BLaER1 (cell line): Measurements from ENCODE around the gene ZDHHC20.
"Not testable (repeated sequence)": the region's sequence is repeated elsewhere in the genome, so short reads cannot be mapped to it uniquely, and the experiment has no call there.

Experiments
- H3K27ac ChIP-seq: shearing (Covaris generic); formaldehyde crosslinking; 2 replicates; pipeline ENCODE4 v1.8.1; 2022
- H3K27me3 ChIP-seq: shearing (Covaris generic); formaldehyde crosslinking; 2 replicates; pipeline ENCODE4 v1.8.1; 2022
- H3K36me3 ChIP-seq: shearing (Covaris generic); formaldehyde crosslinking; 2 replicates; pipeline ENCODE4 v1.8.1; 2022
- H3K4me1 ChIP-seq: shearing (Covaris generic); formaldehyde crosslinking; 2 replicates; pipeline ENCODE4 v1.8.1; 2022
- H3K4me2 ChIP-seq: shearing (Covaris generic); formaldehyde crosslinking; 2 replicates; pipeline ENCODE4 v1.8.1; 2022
- H3K4me3 ChIP-seq: shearing (Covaris generic); formaldehyde crosslinking; 2 replicates; pipeline ENCODE4 v1.8.1; 2022
- H3K9ac ChIP-seq: shearing (Covaris generic); formaldehyde crosslinking; 2 replicates; pipeline ENCODE4 v1.8.1; 2022
- H3K9me3 ChIP-seq: shearing (Covaris generic); formaldehyde crosslinking; 2 replicates; pipeline ENCODE4 v1.8.1; 2022
- H4K20me1 ChIP-seq: shearing (Covaris generic); formaldehyde crosslinking; 2 replicates; pipeline ENCODE4 v1.8.1; 2022
- Cebpa-rat ChIP-seq: shearing (Covaris generic); IDR thresholded peaks from 2 replicates; pipeline ENCODE4 v1.8.1; 2022

Gene ZDHHC20

GRCh38 chr13:21405309-21405708 is 53.8 kb downstream of the ZDHHC20 start:
- no peak overlapping the region for H3K4me2 ChIP-seq
- H3K9me3 ChIP-seq: peaks cover 42% of the 10 kb centered on the region
- peaks cover 64% of the 10 kb centered on the region for H3K36me3 ChIP-seq
- H3K27ac ChIP-seq: no peak overlapping the region
- no peak overlapping the region for H3K4me3 ChIP-seq
- no peaks in the 10 kb centered on the region for H3K27me3 ChIP-seq
- H3K9ac ChIP-seq: no peak overlapping the region
- no peaks in the 10 kb centered on the region for H3K4me1 ChIP-seq
- no peaks in the 10 kb centered on the region for H4K20me1 ChIP-seq
- no peak for TF ChIP-seq Cebpa-rat

GRCh38 chr13:21402586-21403307 is 56.4 kb downstream of the ZDHHC20 start:
- no peak overlapping the region for H3K9ac ChIP-seq
- no peaks in the 10 kb centered on the region for H3K27me3 ChIP-seq
- H3K36me3 ChIP-seq: peaks cover 59% of the 10 kb centered on the region
- H3K4me1 ChIP-seq: no peaks in the 10 kb centered on the region
- H4K20me1 ChIP-seq: no peaks in the 10 kb centered on the region
- TF ChIP-seq Cebpa-rat: no peak
- no peak overlapping the region for H3K4me3 ChIP-seq
- H3K27ac ChIP-seq: no peak overlapping the region
- no peak overlapping the region for H3K4me2 ChIP-seq
- peaks cover 17% of the 10 kb centered on the region for H3K9me3 ChIP-seq

GRCh38 chr13:21399741-21400140 is 59.4 kb downstream of the ZDHHC20 start:
- Histone ChIP-seq H3K4me2 (no peak overlapping the region), H3K9ac (no peak overlapping the region), H3K4me3 (no peak overlapping the region), H4K20me1 (no peaks in the 10 kb centered on the region), H3K27me3 (no peaks in the 10 kb centered on the region), H3K4me1 (peaks cover 18% of the 10 kb centered on the region), H3K27ac (no peak overlapping the region), H3K36me3 (peaks cover 71% of the 10 kb centered on the region), H3K9me3 (no peaks in the 10 kb centered on the region)
- no peak for TF ChIP-seq Cebpa-rat

- Histone ChIP-seq H3K4me3 (no peak overlapping the region), H3K9me3 (no peaks in the 10 kb centered on the region), H3K4me2 (peak overlapping the region; percentile 35), H3K27me3 (no peaks in the 10 kb centered on the region), H4K20me1 (no peaks in the 10 kb centered on the region), H3K27ac (no peak overlapping the region), H3K4me1 (peaks cover 18% of the 10 kb centered on the region), H3K36me3 (peaks cover 70% of the 10 kb centered on the region), H3K9ac (no peak overlapping the region)
- TF ChIP-seq Cebpa-rat: no peak
Measured at GRCh38 chr13:21395953-21396352, 63.1 kb downstream of the ZDHHC20 start.

GRCh38 chr13:21389124-21389523 is 70.0 kb downstream of the ZDHHC20 start:
- Histone ChIP-seq H3K9ac (no peak overlapping the region), H3K4me3 (no peak overlapping the region), H4K20me1 (no peaks in the 10 kb centered on the region), H3K4me2 (no peak overlapping the region), H3K27ac (no peak overlapping the region), H3K27me3 (no peaks in the 10 kb centered on the region), H3K4me1 (no peaks in the 10 kb centered on the region), H3K9me3 (peaks cover 10% of the 10 kb centered on the region), H3K36me3 (peaks cover 79% of the 10 kb centered on the region)
- TF ChIP-seq Cebpa-rat: no peak

- no peak overlapping the region for H3K9ac ChIP-seq
- no peak overlapping the region for H3K4me3 ChIP-seq
- no peak for TF ChIP-seq Cebpa-rat
- H3K4me1 ChIP-seq: no peaks in the 10 kb centered on the region
- no peak overlapping the region for H3K4me2 ChIP-seq
- peaks cover 10% of the 10 kb centered on the region for H3K9me3 ChIP-seq
- H4K20me1 ChIP-seq: no peaks in the 10 kb centered on the region
- H3K27me3 ChIP-seq: no peaks in the 10 kb centered on the region
- no peak overlapping the region for H3K27ac ChIP-seq
- H3K36me3 ChIP-seq: peaks cover 88% of the 10 kb centered on the region
Measured at GRCh38 chr13:21385710-21386109, 73.4 kb downstream of the ZDHHC20 start.

- peaks cover 11% of the 10 kb centered on the region for H3K9me3 ChIP-seq
- H3K36me3 ChIP-seq: peaks cover 87% of the 10 kb centered on the region
- TF ChIP-seq Cebpa-rat: no peak
Measured at GRCh38 chr13:21383090-21383489, 76.0 kb downstream of the ZDHHC20 start.

GRCh38 chr13:21376998-21377985 is 81.8 kb downstream of the ZDHHC20 start:
- H3K27me3 ChIP-seq, H3K9ac ChIP-seq, H3K4me3 ChIP-seq, H3K27ac ChIP-seq, H3K4me2 ChIP-seq, H4K20me1 ChIP-seq, H3K4me1 ChIP-seq: not testable (repeated sequence)
- peaks cover 70% of the 10 kb centered on the region for H3K36me3 ChIP-seq
- H3K9me3 ChIP-seq: peaks cover 10% of the 10 kb centered on the region

More at GRCh38 chr13:21383090-21383489, 76.0 kb downstream of the ZDHHC20 start:
- Histone ChIP-seq H3K4me2 (no peak overlapping the region), H3K4me3 (no peak overlapping the region), H4K20me1 (no peaks in the 10 kb centered on the region), H3K4me1 (no peaks in the 10 kb centered on the region), H3K27ac (no peak overlapping the region), H3K27me3 (no peaks in the 10 kb centered on the region), H3K9ac (no peak overlapping the region)

- H3K9me3 ChIP-seq: peaks cover 3% of the 10 kb centered on the region
- peaks cover 34% of the 10 kb centered on the region for H3K36me3 ChIP-seq
- no peak overlapping the region for H3K4me2 ChIP-seq
- no peak overlapping the region for H3K27ac ChIP-seq
- no peaks in the 10 kb centered on the region for H4K20me1 ChIP-seq
- H3K9ac ChIP-seq: no peak overlapping the region
- H3K27me3 ChIP-seq: no peaks in the 10 kb centered on the region
- TF ChIP-seq Cebpa-rat: no peak
- H3K4me1 ChIP-seq: no peaks in the 10 kb centered on the region
- no peak overlapping the region for H3K4me3 ChIP-seq
Measured at GRCh38 chr13:21372530-21372929, 86.6 kb downstream of the ZDHHC20 start.

- Histone ChIP-seq H3K36me3 (peaks cover 25% of the 10 kb centered on the region), H3K27ac (no peak overlapping the region), H3K9ac (no peak overlapping the region), H3K27me3 (no peaks in the 10 kb centered on the region), H3K9me3 (no peaks in the 10 kb centered on the region), H3K4me2 (no peak overlapping the region), H3K4me3 (no peak overlapping the region), H4K20me1 (no peaks in the 10 kb centered on the region), H3K4me1 (no peaks in the 10 kb centered on the region)
- no peak for TF ChIP-seq Cebpa-rat
Measured at GRCh38 chr13:21371011-21371410, 88.1 kb downstream of the ZDHHC20 start.
